Spleen (tissue), 11 donors: Measurements from ENCODE around the gene SSBP4. TPM values are rescaled to one million over a fixed set of nuclear protein-coding genes. Genes with fewer than 3 reads are reported as not detected.

Experiments
- DNase-seq: peaks from one replicate; pipeline ENCODE4 v3.0.0-alpha.2; 2020
- H3K27ac ChIP-seq, 8 donors: fragments of 200-600 bp; sonication (generic) in 7 of 8; 1 replicate in 4 of 8; 2 replicates in 4 of 8; pipeline versions ENCODE4 v1.5.0 to v1.8.0; 2016 to 2021; ENCODE audit warnings: inconsistent platforms in 4 of 8, mild to moderate bottlenecking in 4 of 8, moderate library complexity in 1 of 8
- H3K27me3 ChIP-seq, 7 donors: fragments of 200-600 bp; sonication (generic) in 6 of 7; replicated peaks in 1 of 7; 1 replicate in 4 of 7; 2 replicates in 3 of 7; pipeline versions ENCODE4 v1.5.0 to v1.8.0; 2016 to 2021; ENCODE audit warnings: inconsistent platforms in 3 of 7, mild to moderate bottlenecking in 1 of 7
- H3K36me3 ChIP-seq, 6 donors: fragments of 200-600 bp; sonication (generic) in 5 of 6; 1 replicate in 4 of 6; 2 replicates in 2 of 6; pipeline versions ENCODE4 v1.5.0 to v1.8.0; 2016 to 2021; ENCODE audit warnings: inconsistent platforms in 2 of 6
- H3K4me1 ChIP-seq, 6 donors: fragments of 200-600 bp; sonication (generic) in 5 of 6; 1 replicate in 3 of 6; 2 replicates in 3 of 6; pipeline versions ENCODE4 v1.5.0 to v1.8.0; 2016 to 2021; ENCODE audit warnings: inconsistent platforms in 3 of 6
- H3K4me3 ChIP-seq, 8 donors: fragments of 200-600 bp; sonication (generic) in 7 of 8; 1 replicate in 4 of 8; 2 replicates in 4 of 8; pipeline versions ENCODE4 v1.5.0 to v1.8.0; 2016 to 2021; ENCODE audit warnings: inconsistent platforms in 4 of 8, mild to moderate bottlenecking in 4 of 8, moderate library complexity in 2 of 8
- H3K9me3 ChIP-seq, 8 donors: fragments of 200-600 bp; sonication (generic) in 7 of 8; 1 replicate in 4 of 8; 2 replicates in 4 of 8; pipeline versions ENCODE4 v1.5.0 to v1.8.0; 2016 to 2021; ENCODE audit warnings: inconsistent platforms in 4 of 8
- CTCF ChIP-seq, 11 experiments: fragments of 200-600 bp in 7 of 11; fragments of 450-650 bp in 4 of 11; sonication (generic) in 4 of 11; IDR thresholded peaks in 8 of 11; conservative IDR thresholded peaks in 3 of 11; 1 replicate in 7 of 11; 2 replicates in 4 of 11; pipeline versions ENCODE4 v1.4.0 to v1.8.0; 2016 to 2021; ENCODE audit warnings: antibody characterized with exemption in 11 of 11, inconsistent platforms in 4 of 11, mild to moderate bottlenecking in 1 of 11
- POLR2A ChIP-seq, 3 donors: fragments of 450-650 bp; IDR thresholded peaks; one replicate each; pipeline ENCODE4 v1.5.1; 2017; ENCODE audit warnings: antibody characterized with exemption in 3 of 3, mild to moderate bottlenecking in 1 of 3
- POLR2AphosphoS5 ChIP-seq, 3 donors: sonication (generic); formaldehyde crosslinking; IDR thresholded peaks; one replicate each; pipeline ENCODE4 v1.5.1; 2017; ENCODE audit warnings: antibody characterized with exemption in 3 of 3
- WGBS, 5 donors: extraction: QIAGEN DNeasy Blood & Tissue Kit in 3 of 5; methylation state at CpG; one replicate each; pipeline versions ENCODE4 v1.1.5 to v1.1.7; 2013 to 2018; 5-methylcytosine and 5-hydroxymethylcytosine counted together
- intact Hi-C: fragments of 100-400 bp; cut with DNase I; formaldehyde crosslinking; loops from one replicate; pipeline ENCODE4 v1.15.0; 2023; ENCODE audit warnings: low total_unique reads
- polyA plus RNA-seq, 3 donors: library from polyadenylated mRNA; stranded (reverse); fragments of 200-250 nt; gene quantifications; one replicate each; pipeline ENCODE4 v1.2.1, GENCODE V29; 2013
- total RNA-seq, 7 donors: library from RNA; depleted of rRNA in 3 of 7; stranded (reverse); fragments of >200 nt in 3 of 7; fragmentation: NEBNext Ultra II Directional in 4 of 7; extraction: Animal tissue kit (Norgen Biotek cat#: 25700) in 4 of 7; gene quantifications; one replicate each; pipeline versions ENCODE4 v1.1.0 to v1.2.1, GENCODE V29; 2016 to 2021
- donor health status: healthy with polysubstance abuse.
- donor health status: DM: no; HTN: no; CAD: no; lungs with moderate emphysema.
- donor health status: DM: no; HTN: no; CAD: no.
- donor health status: Bipolar disorder and iron deficiency.
- donor health status: healthy.
- donor health status: DM: no; HTN: no; CAD: no.
- donor health status: DM: yes; HTN: yes; CAD: no.

SSBP4 gene
- total and polyA plus RNA-seq, 10 donors = 56.3 to 143 (median 88.6) TPM

DNA sequence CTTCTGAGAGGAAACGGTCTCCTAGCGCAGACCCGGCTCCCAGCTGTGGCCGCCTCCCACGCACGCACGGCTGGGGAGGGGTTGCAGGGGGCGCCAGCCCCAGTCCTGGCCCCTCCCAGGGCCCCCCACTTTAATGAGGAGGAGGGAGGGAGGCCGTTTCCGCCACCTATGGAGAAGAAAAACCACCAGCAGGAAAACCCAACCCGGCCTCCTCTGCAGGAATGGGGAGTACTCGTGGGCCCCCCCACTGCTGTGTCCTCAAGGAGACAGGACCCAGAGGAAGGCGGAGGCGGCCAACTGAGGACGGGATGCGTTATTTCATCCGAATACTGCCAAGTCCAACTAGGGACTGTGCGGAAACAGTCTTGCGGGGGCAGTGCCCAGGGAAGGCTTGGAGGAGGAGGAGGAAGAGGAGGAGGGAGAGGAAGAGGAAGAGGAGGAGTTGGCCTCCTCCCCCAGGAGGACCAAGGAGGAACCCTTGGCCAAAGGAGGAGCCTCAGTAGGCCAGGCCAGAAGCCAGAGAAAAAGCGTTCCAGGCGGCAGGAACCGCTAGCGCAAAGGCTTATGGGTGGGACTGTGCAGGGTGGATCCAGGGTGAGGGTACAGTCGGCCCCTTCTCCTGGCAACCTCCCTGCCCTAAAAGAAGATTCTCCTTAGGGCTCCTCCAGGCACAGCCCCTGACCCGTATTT is 3.9 kb upstream of the SSBP4 start:
- intact Hi-C loops = no loop called here
- no peaks in the 10 kb centered on the region for H3K36me3 ChIP-seq
- DNase-seq = peak; percentile 85
- peak; percentile 38 to 89 (median 88) for TF ChIP-seq POLR2AphosphoS5 (IDR thresholded peaks at IDR 0.05)
- TF ChIP-seq CTCF (IDR thresholded peaks at IDR 0.05 in 8 of 11, conservative IDR thresholded peaks at IDR 0.05 in 3 of 11) = no peak
- peak in 1 of 3 donors; percentile 23 for TF ChIP-seq POLR2A (IDR thresholded peaks at IDR 0.05)
- WGBS, 5 donors = 4 to 10% (median 5%) methylated on average over 22 to 25 of the region's 25 CpGs
- H3K4me1 ChIP-seq = peaks cover 47 to 75% (median 64%) of the 10 kb centered on the region in 6 donors
- H3K4me3 ChIP-seq = peak overlapping the region in 4 of 8 donors; percentile 16 to 57 (median 22)
- peak overlapping the region; percentile 69 to 94 (median 90) for H3K27ac ChIP-seq
- peaks cover 0 to 83% (median 11%) of the 10 kb centered on the region in 7 donors for H3K27me3 ChIP-seq
- no peaks in the 10 kb centered on the region for H3K9me3 ChIP-seq

DNA sequence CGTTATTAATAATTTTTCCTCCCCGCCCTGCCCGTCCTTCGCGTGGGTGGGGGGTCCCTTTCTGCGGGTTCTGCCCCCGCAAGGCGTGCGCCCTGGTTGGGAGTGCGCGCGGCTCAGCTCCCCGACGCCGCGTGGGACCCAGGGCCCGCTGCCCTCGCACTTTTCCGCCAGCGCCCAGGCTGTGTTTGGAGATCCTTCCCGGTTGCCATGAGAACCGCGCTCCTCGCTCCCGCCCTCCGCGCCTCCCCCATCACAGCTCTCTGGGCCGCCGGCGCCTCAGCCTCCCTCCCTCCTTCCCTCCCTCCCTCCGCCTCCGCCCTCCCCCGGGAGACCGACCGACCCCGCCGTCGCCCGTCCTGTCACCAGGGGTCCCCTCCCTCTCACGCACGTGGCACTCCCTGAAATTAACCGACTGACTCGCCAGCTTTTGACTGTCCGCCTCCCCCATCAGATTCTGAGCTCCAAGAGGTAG is 2.4 kb upstream of the SSBP4 start:
- peaks cover 0 to 74% (median 11%) of the 10 kb centered on the region in 7 donors for H3K27me3 ChIP-seq
- no peak for TF ChIP-seq CTCF (IDR thresholded peaks at IDR 0.05 in 8 of 11, conservative IDR thresholded peaks at IDR 0.05 in 3 of 11)
- peak; percentile 31 to 77 (median 76) for TF ChIP-seq POLR2AphosphoS5 (IDR thresholded peaks at IDR 0.05)
- H3K27ac ChIP-seq = peak overlapping the region; percentile 64 to 94 (median 90)
- intact Hi-C loops = no loop called here
- no peaks in the 10 kb centered on the region for H3K9me3 ChIP-seq
- 1 to 2% (median 1%) methylated on average over 40 to 44 of the region's 44 CpGs for WGBS, 5 donors
- peaks cover 62 to 81% (median 72%) of the 10 kb centered on the region in 6 donors for H3K4me1 ChIP-seq
- H3K4me3 ChIP-seq = peak overlapping the region in 7 of 8 donors; percentile 3 to 88 (median 39)
- H3K36me3 ChIP-seq = no peaks in the 10 kb centered on the region
- peak; percentile 92 for DNase-seq

DNA sequence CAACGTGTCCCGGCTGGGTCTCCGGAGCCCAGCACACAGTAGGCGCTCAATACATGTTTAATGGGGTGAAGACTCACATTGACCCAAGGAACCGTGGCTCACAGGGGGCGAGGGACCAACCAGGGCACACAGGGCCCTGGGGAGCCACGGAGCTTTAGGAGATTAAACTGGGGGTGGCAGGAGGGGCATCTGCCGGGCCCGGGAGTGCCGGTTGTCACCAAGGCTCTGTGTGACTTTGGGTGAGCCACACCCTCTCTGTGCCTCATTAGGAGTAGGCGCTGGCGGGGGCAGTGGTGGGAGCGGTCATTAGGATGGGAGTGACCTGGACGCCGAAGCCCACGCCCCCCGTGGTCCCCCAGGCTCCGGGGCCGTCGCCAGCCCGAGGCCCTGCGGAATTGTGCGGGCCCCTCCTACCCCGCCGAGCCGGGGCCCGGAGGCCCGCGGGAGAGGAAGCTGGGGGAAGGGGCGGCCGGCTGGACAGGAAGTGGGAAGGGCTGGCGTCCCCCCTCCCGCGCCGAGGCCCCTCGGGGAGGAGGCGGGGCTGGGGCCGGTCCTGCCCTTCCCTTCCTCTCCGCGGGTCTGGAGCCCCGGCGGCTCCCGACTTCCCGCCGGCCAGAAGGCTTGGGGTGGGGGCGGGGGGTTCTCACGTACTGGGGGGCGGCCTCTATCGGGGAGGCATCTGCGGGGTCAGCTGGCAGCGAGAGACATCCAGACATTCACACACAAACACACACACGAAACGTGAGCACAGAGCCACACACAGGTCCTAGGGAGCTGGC is 1.8 kb upstream of the SSBP4 start:
- Histone ChIP-seq H3K4me1 (peaks cover 68 to 88% (median 78%) of the 10 kb centered on the region in 6 donors), H3K36me3 (no peaks in the 10 kb centered on the region), H3K27ac (peak overlapping the region; percentile 64 to 94 (median 90)), H3K9me3 (no peaks in the 10 kb centered on the region), H3K4me3 (peak overlapping the region in 7 of 8 donors; percentile 33 to 88 (median 39)), H3K27me3 (peaks cover 0 to 68% (median 11%) of the 10 kb centered on the region in 7 donors)
- WGBS, 5 donors = 0 to 2% (median 1%) methylated on average over 17 to 52 of the region's 53 CpGs
- peak; percentile 54 to 85 (median 75) for TF ChIP-seq POLR2AphosphoS5 (IDR thresholded peaks at IDR 0.05)
- no peak for TF ChIP-seq CTCF (IDR thresholded peaks at IDR 0.05 in 8 of 11, conservative IDR thresholded peaks at IDR 0.05 in 3 of 11)
- no peak for TF ChIP-seq POLR2A (IDR thresholded peaks at IDR 0.05)
- intact Hi-C loops = no loop called here
- peak; percentile 93 for DNase-seq
